ENCODE measurements around the gene RITA1. TPM values are rescaled to one million over a fixed set of nuclear protein-coding genes. Genes with fewer than 3 reads are reported as not detected.

The RITA1 gene
- total RNA-seq, 1 experiment from 2014 or later, result 33.6 TPM

GRCh38 chr12:113151655-113152054 is 33.9 kb upstream of the RITA1 start:
- Mint-ChIP-seq H3K27ac (ENCODE audit: unreplicated experiment) (no peak overlapping the region), H3K4me3 (ENCODE audit: unreplicated experiment) (peak overlapping the region; percentile 63), H3K4me1 (ENCODE audit: low read depth, unreplicated experiment) (no peaks in the 10 kb centered on the region), H3K27me3 (ENCODE audit: insufficient read depth, unreplicated experiment) (peaks cover 14% of the 10 kb centered on the region), H3K36me3 (ENCODE audit: insufficient read depth, unreplicated experiment) (peaks cover 2% of the 10 kb centered on the region), H3K9me3 (ENCODE audit: unreplicated experiment) (no peaks in the 10 kb centered on the region)
- TF ChIP-seq CTCF (IDR thresholded peaks at IDR 0.05; ENCODE audit: insufficient read depth in 1 of 2, low read depth in 1 of 2, low read length in 1 of 2, severe bottlenecking in 1 of 2, unreplicated experiment in 1 of 2), result no peak
- Histone ChIP-seq H3K4me1 (peaks cover 13% of the 10 kb centered on the region), H3K9me3 (no peaks in the 10 kb centered on the region), H3K36me3 (ENCODE audit: control insufficient read depth, insufficient read depth, low read length) (no peaks in the 10 kb centered on the region), H3K4me3 (ENCODE audit: low read depth, low read length) (no peak overlapping the region), H3K27me3 (replicated peaks; ENCODE audit: control insufficient read depth, insufficient read depth, low read length) (peaks cover 3% of the 10 kb centered on the region; the same call in 1 of the 2 replicates)
- POLR2A ChIA-PET, result no interaction called here
- no peak for DNase-seq
- intact Hi-C loops (cut with micrococcal nuclease; ENCODE audit: unreplicated experiment), result loop anchor here (2.0 kb wide), 1 partner anchor 159 kb away; no protein-coding TSS in a partner anchor
- CTCF ChIA-PET, result interaction anchor here (0.7 kb wide), 1 partner anchor 23 kb away, joined by 3 read pairs; no protein-coding TSS in a partner anchor
- no TSS peak for BruUV-seq (replicated peaks)

- ChIA-PET POLR2A (interaction anchor here (1.2 kb wide), 1 partner anchor 33 kb away, joined by 8 read pairs; the partner anchor contains the start of genes DDX54 and RITA1), CTCF (interaction anchor here (0.6 to 1.6 kb wide), 14 partner anchors 20 to 252 kb away, joined by 3 to 16 read pairs (median 3); partner anchors contain the start of gene RITA1)
- H3K36me3 ChIP-seq (ENCODE audit: control insufficient read depth, insufficient read depth, low read length), result no peaks in the 10 kb centered on the region
- Mint-ChIP-seq H3K27ac (ENCODE audit: unreplicated experiment) (no peak overlapping the region), H3K9me3 (ENCODE audit: unreplicated experiment) (no peaks in the 10 kb centered on the region), H3K4me1 (ENCODE audit: low read depth, unreplicated experiment) (no peaks in the 10 kb centered on the region), H3K4me3 (ENCODE audit: unreplicated experiment) (peak overlapping the region; percentile 63), H3K36me3 (ENCODE audit: insufficient read depth, unreplicated experiment) (peaks cover 8% of the 10 kb centered on the region), H3K27me3 (ENCODE audit: insufficient read depth, unreplicated experiment) (peaks cover 13% of the 10 kb centered on the region)
- no peak for DNase-seq
- intact Hi-C loops (cut with micrococcal nuclease; ENCODE audit: unreplicated experiment), result loop anchor here (2.0 kb wide), 1 partner anchor 160 kb away; no protein-coding TSS in a partner anchor
- TF ChIP-seq CTCF (IDR thresholded peaks at IDR 0.05; ENCODE audit: insufficient read depth in 1 of 2, low read depth in 1 of 2, low read length in 1 of 2, severe bottlenecking in 1 of 2, unreplicated experiment in 1 of 2), result no peak
- BruUV-seq (replicated peaks), result no TSS peak
- H3K4me1 ChIP-seq, result peaks cover 13% of the 10 kb centered on the region
- H3K27me3 ChIP-seq (replicated peaks; ENCODE audit: control insufficient read depth, insufficient read depth, low read length), result peaks cover 3% of the 10 kb centered on the region; the same call in 1 of the 2 replicates
- H3K4me3 ChIP-seq (ENCODE audit: low read depth, low read length), result no peak overlapping the region; the same call in none of the 2 replicates
- no peaks in the 10 kb centered on the region for H3K9me3 ChIP-seq
Measured at GRCh38 chr12:113152196-113152834, 33.2 kb upstream of the RITA1 start.

- ChIA-PET CTCF (interaction anchor here (0.6 to 1.6 kb wide), 19 partner anchors 14 to 278 kb away, joined by 3 to 16 read pairs (median 3); partner anchors contain the start of genes RASAL1 and RITA1), POLR2A (interaction anchor here (1.2 kb wide), 1 partner anchor 32 kb away, joined by 8 read pairs; the partner anchor contains the start of genes DDX54 and RITA1)
- peaks cover 13% of the 10 kb centered on the region for H3K4me1 ChIP-seq
- peaks cover 3% of the 10 kb centered on the region; the same call in 1 of the 2 replicates for H3K27me3 ChIP-seq (replicated peaks; ENCODE audit: control insufficient read depth, insufficient read depth, low read length)
- Mint-ChIP-seq H3K36me3 (ENCODE audit: insufficient read depth, unreplicated experiment) (peaks cover 16% of the 10 kb centered on the region), H3K9me3 (ENCODE audit: unreplicated experiment) (no peaks in the 10 kb centered on the region), H3K27ac (ENCODE audit: unreplicated experiment) (peak overlapping the region; percentile 48), H3K4me1 (ENCODE audit: low read depth, unreplicated experiment) (no peaks in the 10 kb centered on the region), H3K4me3 (ENCODE audit: unreplicated experiment) (peak overlapping the region; percentile 63), H3K27me3 (ENCODE audit: insufficient read depth, unreplicated experiment) (peaks cover 10% of the 10 kb centered on the region)
- BruUV-seq (replicated peaks), result no TSS peak
- no peaks in the 10 kb centered on the region for H3K9me3 ChIP-seq
- DNase-seq, result peak; percentile 75 to 85
- peak; percentile 34 to 75 for TF ChIP-seq CTCF (IDR thresholded peaks at IDR 0.05; ENCODE audit: insufficient read depth in 1 of 2, low read depth in 1 of 2, low read length in 1 of 2, severe bottlenecking in 1 of 2, unreplicated experiment in 1 of 2)
- intact Hi-C loops (cut with micrococcal nuclease; ENCODE audit: unreplicated experiment), result loop anchor here (1.0 to 2.0 kb wide), 2 partner anchors 105 to 160 kb away; no protein-coding TSS in a partner anchor
- H3K36me3 ChIP-seq (ENCODE audit: control insufficient read depth, insufficient read depth, low read length), result no peaks in the 10 kb centered on the region
- peak overlapping the region; percentile 36 for H3K4me3 ChIP-seq (ENCODE audit: low read depth, low read length)
Measured at GRCh38 chr12:113152835-113153814, 32.4 kb upstream of the RITA1 start.
